B cell (primary cell): ENCODE data around the gene CENPM. TPM values are rescaled to one million over a fixed set of nuclear protein-coding genes. Genes with fewer than 3 reads are reported as not detected.

Experiments used
- ATAC-seq: fragments of 200-7000 bp; cut with Tn5 transposase; one replicate; pipeline ENCODE4 v1.10.0; 2021; ENCODE audit warnings: low read depth, mild to moderate bottlenecking, moderate number of reproducible peaks, moderate library complexity
- CTCF ChIA-PET: fragments of 350-600 bp; sonication (Branson Sonifier 250); formaldehyde crosslinking; loops from one replicate; lab custom pipeline; 2021; ENCODE audit warnings: antibody characterized with exemption, inconsistent platforms; lab: Charles Lee
- POLR2A ChIA-PET: fragments of 350-600 bp; sonication (Branson Sonifier 250); formaldehyde crosslinking; loops from one replicate; lab custom pipeline; 2021; ENCODE audit warnings: antibody characterized with exemption; lab: Charles Lee
- DNase-seq: peaks from one replicate; pipeline ENCODE4 v3.0.0; 2013
- H2AFZ ChIP-seq: 2 replicates; pipeline ENCODE4 v1.6.1; 2012; ENCODE audit warnings: mild to moderate bottlenecking, low read depth, low read length; ENCODE audit not compliant: insufficient read depth, poor library complexity, severe bottlenecking
- H3K27ac ChIP-seq, 2 donors: 1 replicate in 1 of 2; 2 replicates in 1 of 2; pipeline ENCODE4 v1.5.1; 2012 to 2013; ENCODE audit warnings: low read length in 2 of 2, mild to moderate bottlenecking in 2 of 2, moderate library complexity in 1 of 2
- H3K27me3 ChIP-seq, 4 experiments: fragments of 200-600 bp in 1 of 4; sonication (generic) in 1 of 4; replicated peaks in 1 of 4; 1 replicate in 2 of 4; 2 replicates in 2 of 4; pipeline versions ENCODE4 v1.6.1 to v1.7.0; 2013 to 2016; ENCODE audit warnings: low read length in 3 of 4, mild to moderate bottlenecking in 2 of 4, mixed read lengths in 1 of 4, moderate library complexity in 1 of 4; ENCODE audit not compliant: insufficient read depth in 4 of 4, control insufficient read depth in 3 of 4; ENCODE audit errors: control extremely low read depth in 1 of 4
- H3K36me3 ChIP-seq, 2 experiments: replicated peaks in 1 of 2; 1 replicate in 1 of 2; 2 replicates in 1 of 2; pipeline versions ENCODE4 v1.6.1 to v1.7.1; 2013; ENCODE audit warnings: low read length in 1 of 2; ENCODE audit not compliant: insufficient read depth in 2 of 2, control insufficient read depth in 1 of 2; ENCODE audit errors: control extremely low read depth in 1 of 2, extremely low read depth in 1 of 2
- H3K4me1 ChIP-seq, 2 donors: fragments of 200-600 bp in 1 of 2; sonication (generic) in 1 of 2; 1 replicate in 1 of 2; 2 replicates in 1 of 2; pipeline versions ENCODE4 v1.5.1 to v1.6.1; 2013 to 2017; ENCODE audit warnings: low read length in 2 of 2; ENCODE audit not compliant: control insufficient read depth in 2 of 2, insufficient read depth in 2 of 2
- H3K4me2 ChIP-seq: replicated peaks from 2 replicates; pipeline ENCODE3; 2012; ENCODE audit warnings: mild to moderate bottlenecking, low read depth, low read length; ENCODE audit not compliant: poor library complexity, severe bottlenecking
- H3K4me3 ChIP-seq, 5 experiments: fragments of 200-600 bp in 1 of 5; sonication (generic) in 1 of 5; 1 replicate in 3 of 5; 2 replicates in 2 of 5; pipeline versions ENCODE4 v1.5.1 to v1.7.0; 2011 to 2016; ENCODE audit warnings: low read length in 4 of 5, mild to moderate bottlenecking in 4 of 5, low read depth in 2 of 5, control low read depth in 1 of 5, moderate library complexity in 1 of 5; ENCODE audit not compliant: insufficient read depth in 1 of 5; ENCODE audit errors: control extremely low read depth in 1 of 5, extremely low read depth in 1 of 5
- H3K79me2 ChIP-seq: fragments of 200-600 bp; sonication (generic); one replicate; pipeline ENCODE4 v1.6.0; 2016; ENCODE audit warnings: low read length; ENCODE audit not compliant: control insufficient read depth, insufficient read depth
- H3K9ac ChIP-seq: fragments of 200-600 bp; sonication (generic); 2 replicates; pipeline ENCODE4 v1.6.1; 2017; ENCODE audit warnings: mild to moderate bottlenecking, low read length, moderate library complexity
- H3K9me3 ChIP-seq, 3 donors: one replicate each; pipeline versions ENCODE4 v1.6.1 to v1.7.1; 2013; ENCODE audit warnings: low read length in 2 of 3; ENCODE audit not compliant: control insufficient read depth in 2 of 3, insufficient read depth in 1 of 3; ENCODE audit errors: control extremely low read depth in 1 of 3
- H4K20me1 ChIP-seq: 2 replicates; pipeline ENCODE4 v1.6.0; 2012; ENCODE audit warnings: mild to moderate bottlenecking, low read length; ENCODE audit not compliant: insufficient read depth, control insufficient read depth, poor library complexity, severe bottlenecking
- H3K27ac Mint-ChIP-seq: one replicate; pipeline ENCODE4 v1.8.0; 2021; ENCODE audit warnings: mixed read lengths
- H3K27me3 Mint-ChIP-seq: one replicate; pipeline ENCODE4 v1.8.0; 2021; ENCODE audit warnings: mixed read lengths
- H3K4me1 Mint-ChIP-seq: one replicate; pipeline ENCODE4 v1.8.0; 2021; ENCODE audit warnings: mixed read lengths
- H3K4me3 Mint-ChIP-seq: one replicate; pipeline ENCODE4 v1.8.0; 2021; ENCODE audit warnings: mixed read lengths
- H3K9me3 Mint-ChIP-seq: one replicate; pipeline ENCODE4 v1.8.0; 2022; ENCODE audit warnings: mixed read lengths; ENCODE audit not compliant: insufficient read depth
- EZH2 ChIP-seq: IDR thresholded peaks from 2 replicates; pipeline ENCODE4 v1.6.1; 2012; ENCODE audit warnings: borderline replicate concordance, low read depth, mild to moderate bottlenecking, moderate library complexity, low read length; ENCODE audit not compliant: insufficient read depth, poor library complexity, severe bottlenecking
- WGBS: methylation state at CpG from one replicate; pipeline ENCODE4 v1.1.5; 2013; ENCODE audit warnings: missing lambda C conversion rate; ENCODE audit not compliant: insufficient coverage; 5-methylcytosine and 5-hydroxymethylcytosine counted together
- intact Hi-C: fragments of 100-400 bp; cut with micrococcal nuclease; formaldehyde crosslinking; loops from one replicate; pipeline ENCODE4 v1.10.0; 2022
- polyA plus RNA-seq: library from polyadenylated mRNA; depleted of rRNA; stranded (reverse); fragments of >200 nt; gene quantifications from 2 replicates; pipeline ENCODE4 v1.2.3, GENCODE V29; 2012
- total RNA-seq, 2 donors: library from RNA; stranded (reverse); fragments of 120-200 nt in 1 of 2; gene quantifications; 1 replicate in 1 of 2; 2 replicates in 1 of 2; pipeline versions ENCODE4 v1.2.3 to v1.2.4, GENCODE V29; 2013 to 2022
- TF ChIP-seq, protein P1 (sequence below): fragments of 200-600 bp; IDR thresholded peaks from one replicate; pipeline ENCODE4 v1.8.0; 2022; ENCODE audit warnings: antibody characterized with exemption, mild to moderate bottlenecking

The CENPM gene
- total and polyA plus RNA-seq, 2 donors (not counting 1 experiment from before 2014, with no cell fraction given), result 30.7 to 43.8 TPM

DNA sequence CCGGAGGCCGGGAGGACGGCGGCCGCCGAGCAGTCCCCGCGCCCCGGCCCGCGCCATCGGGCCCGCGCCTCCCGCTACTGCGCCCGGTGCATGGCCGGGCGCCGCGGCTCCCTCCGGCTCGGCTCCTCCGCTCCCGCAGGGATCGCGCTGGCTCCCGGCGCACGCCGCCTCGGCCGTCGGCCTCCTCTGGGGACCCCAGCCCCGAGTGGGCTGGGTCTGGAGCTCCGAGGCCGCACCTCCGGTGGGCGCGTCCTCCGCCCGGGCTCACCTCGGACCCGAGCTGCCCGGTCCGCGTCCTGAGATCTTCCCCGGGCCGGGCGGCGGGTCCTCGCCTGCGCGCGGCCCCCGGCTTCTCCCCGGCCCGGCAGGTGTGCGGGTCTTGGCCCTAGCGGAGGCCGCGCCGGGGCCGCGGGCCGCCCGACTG lies 32.3 kb downstream of the CENPM start:
- Mint-ChIP-seq H3K9me3 (no peaks in the 10 kb centered on the region), H3K4me3 (no peak overlapping the region)
- POLR2A ChIA-PET, result interaction anchor here (0.6 to 16.8 kb wide), 4 partner anchors 12 to 117 kb away, joined by 3 to 960 read pairs (median 3); partner anchors contain the start of gene TNFRSF13C

More for the DNA sequence above, 32.3 kb downstream of the CENPM start:
- 2% methylated on average over 67 of the region's 67 CpGs for WGBS
- peaks cover 0 to 42% (median 21%) of the 10 kb centered on the region in 4 experiments for H3K27me3 ChIP-seq
- DNase-seq (no peak), ATAC-seq (no peak)
- H3K4me3 ChIP-seq, result peak overlapping the region in 3 of 5 experiments; percentile 47 to 64 (median 59)
- H3K9me3 ChIP-seq, result peaks cover 0 to 5% (median 0%) of the 10 kb centered on the region in 3 donors
- H3K27ac ChIP-seq, result no peak overlapping the region
- no peak overlapping the region for H3K27ac Mint-ChIP-seq
- H3K27me3 Mint-ChIP-seq, result peaks cover 9% of the 10 kb centered on the region
- peaks cover 35% of the 10 kb centered on the region for H3K79me2 ChIP-seq
- peaks cover 74 to 77% of the 10 kb centered on the region in 2 donors for H3K4me1 ChIP-seq
- H3K4me1 Mint-ChIP-seq, result peaks cover 65% of the 10 kb centered on the region
- H3K36me3 ChIP-seq, result no peaks in the 10 kb centered on the region
- H2AFZ ChIP-seq, result peak overlapping the region; percentile 38
- intact Hi-C loops, result no loop called here
- CTCF ChIA-PET, result interaction anchor here (0.6 to 3.9 kb wide), 3 partner anchors 26 to 217 kb away, joined by 3 to 22 read pairs (median 3); partner anchors contain the start of gene SREBF2
- peaks cover 42% of the 10 kb centered on the region for H4K20me1 ChIP-seq
- H3K9ac ChIP-seq, result peak overlapping the region; percentile 65
- peak overlapping the region; percentile 90 for H3K4me2 ChIP-seq
- TF ChIP-seq EZH2, result no peak
- TF ChIP-seq, protein P1, sequence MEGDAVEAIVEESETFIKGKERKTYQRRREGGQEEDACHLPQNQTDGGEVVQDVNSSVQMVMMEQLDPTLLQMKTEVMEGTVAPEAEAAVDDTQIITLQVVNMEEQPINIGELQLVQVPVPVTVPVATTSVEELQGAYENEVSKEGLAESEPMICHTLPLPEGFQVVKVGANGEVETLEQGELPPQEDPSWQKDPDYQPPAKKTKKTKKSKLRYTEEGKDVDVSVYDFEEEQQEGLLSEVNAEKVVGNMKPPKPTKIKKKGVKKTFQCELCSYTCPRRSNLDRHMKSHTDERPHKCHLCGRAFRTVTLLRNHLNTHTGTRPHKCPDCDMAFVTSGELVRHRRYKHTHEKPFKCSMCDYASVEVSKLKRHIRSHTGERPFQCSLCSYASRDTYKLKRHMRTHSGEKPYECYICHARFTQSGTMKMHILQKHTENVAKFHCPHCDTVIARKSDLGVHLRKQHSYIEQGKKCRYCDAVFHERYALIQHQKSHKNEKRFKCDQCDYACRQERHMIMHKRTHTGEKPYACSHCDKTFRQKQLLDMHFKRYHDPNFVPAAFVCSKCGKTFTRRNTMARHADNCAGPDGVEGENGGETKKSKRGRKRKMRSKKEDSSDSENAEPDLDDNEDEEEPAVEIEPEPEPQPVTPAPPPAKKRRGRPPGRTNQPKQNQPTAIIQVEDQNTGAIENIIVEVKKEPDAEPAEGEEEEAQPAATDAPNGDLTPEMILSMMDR, result no peak
